ENCODE results near the gene MOK. TPM values are rescaled to one million over a fixed set of nuclear protein-coding genes. Genes with fewer than 3 reads are reported as not detected.

The MOK gene
- total and polyA plus RNA-seq, 2 of the 4 experiments (the other 2 are of a cell fraction) = 16.8 to 48.5 TPM

GRCh38 chr14:102316743-102317563, 12.0 kb upstream of the MOK start:
- peak overlapping the region; percentile 50 for H3K14ac ChIP-seq (replicated peaks; ENCODE audit: low read depth, low read length)
- H3K36me3 ChIP-seq (ENCODE audit: control insufficient read depth, insufficient read depth, low read length) = no peaks in the 10 kb centered on the region
- WGBS, 2 experiments (ENCODE audit: extremely low coverage in 2 of 2, insufficient read length in 1 of 2) = 2% methylated on average over 12 of the region's 54 CpGs; no CpG with 5 or more reads in 1 of the 2 experiments
- peak overlapping the region; percentile 47 for H2BK120ac ChIP-seq (ENCODE audit: low read depth, low read length)
- ChIA-PET POLR2A (ENCODE audit: unreplicated experiment) (interaction anchor here (0.6 kb wide), 1 partner anchor 178 kb away, joined by 6 read pairs; no protein-coding TSS in a partner anchor), CTCF (interaction anchor here (0.6 to 0.7 kb wide), 4 partner anchors 30 to 626 kb away, joined by 3 read pairs; no protein-coding TSS in a partner anchor)
- no peaks in the 10 kb centered on the region for H4K20me1 ChIP-seq (ENCODE audit: insufficient read depth, low read length)
- H3K9me3 ChIP-seq (ENCODE audit: control insufficient read depth, insufficient read depth, low read length) = no peaks in the 10 kb centered on the region
- peak overlapping the region; percentile 20 to 73; a peak in 2 of 4 replicates for H4K8ac ChIP-seq (ENCODE audit: low read depth in 2 of 2, low read length in 2 of 2)
- peak overlapping the region; percentile 49 for H3K27ac ChIP-seq (ENCODE audit: insufficient read depth, low read length)
- in situ Hi-C loops (cut with MboI; ENCODE audit: low sequenced_read_pairs) (loop anchor here (10.0 to 25.0 kb wide), 4 partner anchors 172 to 555 kb away; partner anchors contain the start of genes DYNC1H1, HSP90AA1 and PPP2R5C), intact Hi-C loops (cut with micrococcal nuclease) (no loop called here), dilution Hi-C loops (cut with HindIII; ENCODE audit: low sequenced_read_pairs, unreplicated experiment) (no loop called here)
- H2BK15ac ChIP-seq (ENCODE audit: low read depth, low read length) = no peak overlapping the region; the same call in 2 of the 3 replicates
- H3K4me2 ChIP-seq (ENCODE audit: low read depth, low read length) = peak overlapping the region; percentile 92
- peak overlapping the region; percentile 44 for H3K23ac ChIP-seq (ENCODE audit: low read depth, low read length)
- DNase-seq = peak; percentile 91
- H3K79me1 ChIP-seq (ENCODE audit: low read depth in 1 of 2, low read length in 2 of 2) = peaks cover 14 to 25% of the 10 kb centered on the region in 2 experiments; a peak in 3 of 4 replicates
- H2BK20ac ChIP-seq (ENCODE audit: low read depth, low read length) = 0 out of 2 replicates have a peak overlapping the region, but pooled peaks have one; percentile 33
- H3K56ac ChIP-seq (ENCODE audit: extremely low read depth, insufficient read depth, low read length) = peak overlapping the region; percentile 48
- peak overlapping the region; percentile 62 for H4K5ac ChIP-seq (ENCODE audit: low read depth, low read length)
- peak overlapping the region; percentile 94 for H2AFZ ChIP-seq (replicated peaks; ENCODE audit: low read length, poor library complexity)
- no peaks in the 10 kb centered on the region for H3K27me3 ChIP-seq (ENCODE audit: control insufficient read depth, insufficient read depth, low read length)
- H3K18ac ChIP-seq (ENCODE audit: low read depth, low read length) = peak overlapping the region; percentile 67
- peak overlapping the region; percentile 65 for H2AK9ac ChIP-seq (replicated peaks; ENCODE audit: low read depth, low read length, poor library complexity)
- H4K91ac ChIP-seq (ENCODE audit: insufficient read depth, low read depth, low read length) = peak overlapping the region; percentile 2
- peaks cover 20% of the 10 kb centered on the region for H3K9me1 ChIP-seq (ENCODE audit: insufficient read depth, low read length)
- no TSS peak for BruUV-seq (replicated peaks)
- peak overlapping the region; percentile 61 for H3K4ac ChIP-seq (ENCODE audit: low read depth, low read length)
- H2BK5ac ChIP-seq (ENCODE audit: low read depth, low read length, poor library complexity, severe bottlenecking) = peak overlapping the region; percentile 66
- H3K4me1 ChIP-seq (ENCODE audit: control insufficient read depth, insufficient read depth, low read length) = peaks cover 15% of the 10 kb centered on the region
- peak; percentile 71 for ATAC-seq (ENCODE audit: low read depth)
- peak overlapping the region; percentile 52 for H3K9ac ChIP-seq (ENCODE audit: low read depth, low read length)
- H2AK5ac ChIP-seq (ENCODE audit: low read depth, low read length) = no peak overlapping the region
- TF ChIP-seq FOS (IDR thresholded peaks at IDR 0.05; ENCODE audit: low read depth, low read length) = peak; percentile 93
- TF ChIP-seq CHD1 (IDR thresholded peaks at IDR 0.05; ENCODE audit: low read depth, low read length) = peak; percentile 83; the same call in 1 of the 2 replicates
- no peak for TF ChIP-seq MXI1 (IDR thresholded peaks at IDR 0.05; ENCODE audit: borderline replicate concordance, low read depth, low read length)
- TF ChIP-seq, protein P1, sequence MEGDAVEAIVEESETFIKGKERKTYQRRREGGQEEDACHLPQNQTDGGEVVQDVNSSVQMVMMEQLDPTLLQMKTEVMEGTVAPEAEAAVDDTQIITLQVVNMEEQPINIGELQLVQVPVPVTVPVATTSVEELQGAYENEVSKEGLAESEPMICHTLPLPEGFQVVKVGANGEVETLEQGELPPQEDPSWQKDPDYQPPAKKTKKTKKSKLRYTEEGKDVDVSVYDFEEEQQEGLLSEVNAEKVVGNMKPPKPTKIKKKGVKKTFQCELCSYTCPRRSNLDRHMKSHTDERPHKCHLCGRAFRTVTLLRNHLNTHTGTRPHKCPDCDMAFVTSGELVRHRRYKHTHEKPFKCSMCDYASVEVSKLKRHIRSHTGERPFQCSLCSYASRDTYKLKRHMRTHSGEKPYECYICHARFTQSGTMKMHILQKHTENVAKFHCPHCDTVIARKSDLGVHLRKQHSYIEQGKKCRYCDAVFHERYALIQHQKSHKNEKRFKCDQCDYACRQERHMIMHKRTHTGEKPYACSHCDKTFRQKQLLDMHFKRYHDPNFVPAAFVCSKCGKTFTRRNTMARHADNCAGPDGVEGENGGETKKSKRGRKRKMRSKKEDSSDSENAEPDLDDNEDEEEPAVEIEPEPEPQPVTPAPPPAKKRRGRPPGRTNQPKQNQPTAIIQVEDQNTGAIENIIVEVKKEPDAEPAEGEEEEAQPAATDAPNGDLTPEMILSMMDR (conservative IDR thresholded peaks at IDR 0.05; ENCODE audit: low read depth, low read length) = peak; percentile 83
- TF ChIP-seq, protein P2, sequence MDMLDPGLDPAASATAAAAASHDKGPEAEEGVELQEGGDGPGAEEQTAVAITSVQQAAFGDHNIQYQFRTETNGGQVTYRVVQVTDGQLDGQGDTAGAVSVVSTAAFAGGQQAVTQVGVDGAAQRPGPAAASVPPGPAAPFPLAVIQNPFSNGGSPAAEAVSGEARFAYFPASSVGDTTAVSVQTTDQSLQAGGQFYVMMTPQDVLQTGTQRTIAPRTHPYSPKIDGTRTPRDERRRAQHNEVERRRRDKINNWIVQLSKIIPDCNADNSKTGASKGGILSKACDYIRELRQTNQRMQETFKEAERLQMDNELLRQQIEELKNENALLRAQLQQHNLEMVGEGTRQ (IDR thresholded peaks at IDR 0.05; ENCODE audit: low read depth, low read length) = 0 out of 2 replicates have a peak, but pooled peaks have one; percentile 4
- no peak for TF ChIP-seq NFE2L2 (IDR thresholded peaks at IDR 0.05; ENCODE audit: low read depth, low read length)
- peak; percentile 78; the same call in 1 of the 2 replicates for TF ChIP-seq MAZ (IDR thresholded peaks at IDR 0.05; ENCODE audit: borderline replicate concordance, low read depth, low read length)
- TF ChIP-seq RCOR1 (IDR thresholded peaks at IDR 0.05; ENCODE audit: insufficient replicate concordance, low read length) = peak; percentile 97
- H3K4me3 ChIP-seq (ENCODE audit: insufficient read depth, low read depth, low read length) = peak overlapping the region; percentile 54
